ENCODE results near the gene ITGA11. TPM values are rescaled to one million over a fixed set of nuclear protein-coding genes. Genes with fewer than 3 reads are reported as not detected.

Gene ITGA11
- total RNA-seq, 1 donor from 2014 or later: 0.88 TPM

- DNase-seq (ENCODE audit: low spot score) (no peak), ATAC-seq (peak; percentile 73)
Observed at GRCh38 chr15:68252925-68253534, 178.9 kb downstream of the ITGA11 start.

DNA sequence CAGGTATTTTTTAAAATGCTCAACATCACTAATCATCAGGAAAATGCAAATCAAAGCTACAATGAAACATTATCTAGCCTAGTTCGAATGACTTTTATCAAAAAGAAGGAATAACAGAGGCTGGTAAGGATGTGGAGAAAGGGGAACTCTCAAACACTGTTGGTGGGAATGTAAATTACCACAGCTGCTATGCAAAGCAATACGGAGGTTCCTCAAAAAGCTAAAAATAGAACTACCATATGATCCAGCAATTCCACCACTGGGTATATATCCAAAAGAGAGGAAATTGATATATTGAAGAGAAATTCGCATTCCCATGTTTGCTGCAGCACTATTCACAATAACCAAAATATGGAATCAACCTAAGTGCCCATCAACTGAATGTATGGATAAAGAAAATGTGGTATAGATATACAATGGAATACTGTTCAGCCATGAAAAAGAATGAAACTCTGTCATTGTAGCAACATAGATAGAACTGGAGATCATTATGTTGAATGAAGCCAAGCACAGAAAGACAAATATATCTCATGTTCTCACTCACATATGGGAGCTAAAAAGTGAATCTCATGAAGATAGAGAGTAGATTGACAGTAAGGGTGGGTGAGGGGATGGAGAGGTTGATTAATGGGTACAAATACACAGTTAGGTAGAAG is 182.8 kb downstream of the ITGA11 start:
- no peak for DNase-seq (ENCODE audit: low spot score)
- no peak for ATAC-seq

Other genes starting within 250 kb of the ITGA11 start
- 6.8 TPM for gene CALML4, start 226.8 kb downstream of the ITGA11 start, total RNA-seq
- gene CLN6, start 202.4 kb downstream of the ITGA11 start, total RNA-seq: 12.2 TPM
- gene FEM1B, start 154.4 kb downstream of the ITGA11 start, total RNA-seq: 21.5 TPM
- gene CORO2B, start 146.8 kb upstream of the ITGA11 start, total RNA-seq: 0.35 TPM

Data from left lobe of liver (tissue), 2 donors.